GM23338 (cell line): ENCODE data around the gene PTMA.

Experiments
- CREB1 ChIP-seq: fragments of 250-450 bp; sonication (Bioruptor Pico); IDR thresholded peaks from 2 replicates; pipeline ENCODE4 v1.5.0; 2020; ENCODE audit warnings: low read depth, mild to moderate bottlenecking, moderate library complexity
- CTCF ChIP-seq, 2 experiments: fragments of 200-600 bp in 1 of 2; sonication (generic) in 1 of 2; conservative IDR thresholded peaks; 2 replicates each; pipeline versions ENCODE4 v1.5.1 to v1.6.1; 2016 to 2017; ENCODE audit warnings: antibody characterized with exemption in 2 of 2, low read depth in 2 of 2, mild to moderate bottlenecking in 2 of 2, moderate library complexity in 1 of 2
- EZH2 ChIP-seq: fragments of 200-600 bp; sonication (generic); IDR thresholded peaks from one replicate; pipeline ENCODE4 v1.8.0; 2017; ENCODE audit warnings: antibody characterized with exemption, mild to moderate bottlenecking, low read depth; ENCODE audit not compliant: unreplicated experiment
- EZH2phosphoT487 ChIP-seq: fragments of 200-600 bp; sonication (generic); IDR thresholded peaks from one replicate; pipeline ENCODE4 v1.8.1; 2018; ENCODE audit warnings: antibody characterized with exemption; ENCODE audit not compliant: unreplicated experiment
- JUNB ChIP-seq: IDR thresholded peaks from one replicate; pipeline ENCODE4 v1.6.1; 2016; ENCODE audit warnings: antibody characterized with exemption; ENCODE audit not compliant: unreplicated experiment
- POLR2AphosphoS5 ChIP-seq: IDR thresholded peaks from 2 replicates; pipeline ENCODE4 v1.6.1; 2016; ENCODE audit warnings: antibody characterized with exemption, low read depth
- REST ChIP-seq: IDR thresholded peaks from one replicate; pipeline ENCODE4 v1.6.1; 2018; ENCODE audit warnings: antibody characterized with exemption; ENCODE audit not compliant: unreplicated experiment
- STAT1 ChIP-seq: IDR thresholded peaks from one replicate; pipeline ENCODE4 v1.6.1; 2016; ENCODE audit warnings: antibody characterized with exemption; ENCODE audit not compliant: unreplicated experiment
- ZNF114 ChIP-seq: fragments of 250-450 bp; sonication (Bioruptor Pico); IDR thresholded peaks from 2 replicates; pipeline ENCODE4 v1.5.0; 2020; ENCODE audit warnings: mild to moderate bottlenecking, moderate library complexity
- TF ChIP-seq, protein P1 (sequence below): IDR thresholded peaks from 2 replicates; pipeline ENCODE4 v1.6.1; 2016; ENCODE audit warnings: antibody characterized with exemption
- TF ChIP-seq, protein P2 (sequence below): fragments of 250-450 bp; sonication (Bioruptor Pico); IDR thresholded peaks from 2 replicates; pipeline ENCODE4 v1.5.0; 2020; ENCODE audit warnings: mild to moderate bottlenecking, moderate library complexity

DNA sequence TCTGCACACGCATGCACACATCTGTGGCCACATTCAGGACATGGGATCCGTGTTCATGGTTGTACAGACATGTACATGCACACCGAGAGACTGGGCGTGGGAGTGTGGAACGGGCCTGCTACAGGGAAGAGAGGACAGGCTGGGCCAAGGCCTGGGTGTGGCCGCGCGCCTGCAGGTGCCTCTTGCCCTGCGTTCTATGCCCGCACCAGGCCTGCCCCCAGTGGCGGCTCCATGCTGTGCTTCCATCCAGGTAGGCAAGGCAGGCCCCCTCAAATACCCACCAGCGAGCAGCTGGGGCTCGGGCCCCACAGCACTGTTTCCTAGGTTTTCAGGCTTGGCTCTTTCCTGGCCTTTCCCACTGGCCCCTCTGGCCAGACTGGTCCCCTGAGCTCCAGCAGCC is 15.5 kb upstream of the PTMA start:
- no peak; a peak in 1 of 4 replicates for TF ChIP-seq CTCF (conservative IDR thresholded peaks at IDR 0.05; ENCODE audit: low read depth in 2 of 2)
- TF ChIP-seq CREB1 (CRISPR knock-in tag), result no peak
- TF ChIP-seq POLR2AphosphoS5, result no peak
- no peak for TF ChIP-seq EZH2
- no peak for TF ChIP-seq ZNF114 (CRISPR knock-in tag)
- TF ChIP-seq, protein P1, sequence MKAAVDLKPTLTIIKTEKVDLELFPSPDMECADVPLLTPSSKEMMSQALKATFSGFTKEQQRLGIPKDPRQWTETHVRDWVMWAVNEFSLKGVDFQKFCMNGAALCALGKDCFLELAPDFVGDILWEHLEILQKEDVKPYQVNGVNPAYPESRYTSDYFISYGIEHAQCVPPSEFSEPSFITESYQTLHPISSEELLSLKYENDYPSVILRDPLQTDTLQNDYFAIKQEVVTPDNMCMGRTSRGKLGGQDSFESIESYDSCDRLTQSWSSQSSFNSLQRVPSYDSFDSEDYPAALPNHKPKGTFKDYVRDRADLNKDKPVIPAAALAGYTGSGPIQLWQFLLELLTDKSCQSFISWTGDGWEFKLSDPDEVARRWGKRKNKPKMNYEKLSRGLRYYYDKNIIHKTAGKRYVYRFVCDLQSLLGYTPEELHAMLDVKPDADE, result no peak
- no peak for TF ChIP-seq EZH2phosphoT487
- TF ChIP-seq REST, result no peak
- TF ChIP-seq STAT1, result no peak
- TF ChIP-seq, protein P2, sequence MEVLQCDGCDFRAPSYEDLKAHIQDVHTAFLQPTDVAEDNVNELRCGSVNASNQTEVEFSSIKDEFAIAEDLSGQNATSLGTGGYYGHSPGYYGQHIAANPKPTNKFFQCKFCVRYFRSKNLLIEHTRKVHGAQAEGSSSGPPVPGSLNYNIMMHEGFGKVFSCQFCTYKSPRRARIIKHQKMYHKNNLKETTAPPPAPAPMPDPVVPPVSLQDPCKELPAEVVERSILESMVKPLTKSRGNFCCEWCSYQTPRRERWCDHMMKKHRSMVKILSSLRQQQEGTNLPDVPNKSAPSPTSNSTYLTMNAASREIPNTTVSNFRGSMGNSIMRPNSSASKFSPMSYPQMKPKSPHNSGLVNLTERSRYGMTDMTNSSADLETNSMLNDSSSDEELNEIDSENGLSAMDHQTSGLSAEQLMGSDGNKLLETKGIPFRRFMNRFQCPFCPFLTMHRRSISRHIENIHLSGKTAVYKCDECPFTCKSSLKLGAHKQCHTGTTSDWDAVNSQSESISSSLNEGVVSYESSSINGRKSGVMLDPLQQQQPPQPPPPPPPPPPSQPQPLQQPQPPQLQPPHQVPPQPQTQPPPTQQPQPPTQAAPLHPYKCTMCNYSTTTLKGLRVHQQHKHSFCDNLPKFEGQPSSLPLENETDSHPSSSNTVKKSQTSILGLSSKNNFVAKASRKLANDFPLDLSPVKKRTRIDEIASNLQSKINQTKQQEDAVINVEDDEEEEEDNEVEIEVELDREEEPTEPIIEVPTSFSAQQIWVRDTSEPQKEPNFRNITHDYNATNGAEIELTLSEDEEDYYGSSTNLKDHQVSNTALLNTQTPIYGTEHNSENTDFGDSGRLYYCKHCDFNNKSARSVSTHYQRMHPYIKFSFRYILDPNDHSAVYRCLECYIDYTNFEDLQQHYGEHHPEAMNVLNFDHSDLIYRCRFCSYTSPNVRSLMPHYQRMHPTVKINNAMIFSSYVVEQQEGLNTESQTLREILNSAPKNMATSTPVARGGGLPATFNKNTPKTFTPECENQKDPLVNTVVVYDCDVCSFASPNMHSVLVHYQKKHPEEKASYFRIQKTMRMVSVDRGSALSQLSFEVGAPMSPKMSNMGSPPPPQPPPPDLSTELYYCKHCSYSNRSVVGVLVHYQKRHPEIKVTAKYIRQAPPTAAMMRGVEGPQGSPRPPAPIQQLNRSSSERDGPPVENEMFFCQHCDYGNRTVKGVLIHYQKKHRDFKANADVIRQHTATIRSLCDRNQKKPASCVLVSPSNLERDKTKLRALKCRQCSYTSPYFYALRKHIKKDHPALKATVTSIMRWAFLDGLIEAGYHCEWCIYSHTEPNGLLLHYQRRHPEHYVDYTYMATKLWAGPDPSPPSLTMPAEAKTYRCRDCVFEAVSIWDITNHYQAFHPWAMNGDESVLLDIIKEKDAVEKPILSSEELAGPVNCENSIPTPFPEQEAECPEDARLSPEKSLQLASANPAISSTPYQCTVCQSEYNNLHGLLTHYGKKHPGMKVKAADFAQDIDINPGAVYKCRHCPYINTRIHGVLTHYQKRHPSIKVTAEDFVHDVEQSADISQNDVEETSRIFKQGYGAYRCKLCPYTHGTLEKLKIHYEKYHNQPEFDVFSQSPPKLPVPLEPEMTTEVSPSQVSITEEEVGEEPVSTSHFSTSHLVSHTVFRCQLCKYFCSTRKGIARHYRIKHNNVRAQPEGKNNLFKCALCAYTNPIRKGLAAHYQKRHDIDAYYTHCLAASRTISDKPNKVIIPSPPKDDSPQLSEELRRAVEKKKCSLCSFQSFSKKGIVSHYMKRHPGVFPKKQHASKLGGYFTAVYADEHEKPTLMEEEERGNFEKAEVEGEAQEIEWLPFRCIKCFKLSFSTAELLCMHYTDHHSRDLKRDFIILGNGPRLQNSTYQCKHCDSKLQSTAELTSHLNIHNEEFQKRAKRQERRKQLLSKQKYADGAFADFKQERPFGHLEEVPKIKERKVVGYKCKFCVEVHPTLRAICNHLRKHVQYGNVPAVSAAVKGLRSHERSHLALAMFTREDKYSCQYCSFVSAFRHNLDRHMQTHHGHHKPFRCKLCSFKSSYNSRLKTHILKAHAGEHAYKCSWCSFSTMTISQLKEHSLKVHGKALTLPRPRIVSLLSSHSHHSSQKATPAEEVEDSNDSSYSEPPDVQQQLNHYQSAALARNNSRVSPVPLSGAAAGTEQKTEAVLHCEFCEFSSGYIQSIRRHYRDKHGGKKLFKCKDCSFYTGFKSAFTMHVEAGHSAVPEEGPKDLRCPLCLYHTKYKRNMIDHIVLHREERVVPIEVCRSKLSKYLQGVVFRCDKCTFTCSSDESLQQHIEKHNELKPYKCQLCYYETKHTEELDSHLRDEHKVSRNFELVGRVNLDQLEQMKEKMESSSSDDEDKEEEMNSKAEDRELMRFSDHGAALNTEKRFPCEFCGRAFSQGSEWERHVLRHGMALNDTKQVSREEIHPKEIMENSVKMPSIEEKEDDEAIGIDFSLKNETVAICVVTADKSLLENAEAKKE (CRISPR knock-in tag), result no peak
- TF ChIP-seq JUNB, result no peak
